ENCODE results near the gene GTSF1L.
"Not testable (repeated sequence)": the region's sequence is repeated elsewhere in the genome, so short reads cannot be mapped to it uniquely, and the experiment has no call there.

Gene GTSF1L

GRCh38 chr20:43726811-43727338 is at the start of gene GTSF1L:
Gene GTSF1L (minus strand): TSS chr20:43727002. CDS start chr20:43726694, 308 bp downstream.
- no peak for DNase-seq (ENCODE audit: low read depth in 2 of 2)

GRCh38 chr20:43774754-43775153 is 48.0 kb upstream of the GTSF1L start:
- DNase-seq (ENCODE audit: low read depth in 2 of 2) = no peak

GRCh38 chr20:43771503-43772190 is 44.8 kb upstream of the GTSF1L start:
- DNase-seq (ENCODE audit: low read depth in 2 of 2) = no peak

- DNase-seq (ENCODE audit: low read depth in 2 of 2) = no peak
These were observed 43.5 kb upstream of the GTSF1L start for GRCh38 chr20:43770342-43770741.

GRCh38 chr20:43767686-43768474 is 41.1 kb upstream of the GTSF1L start:
- no peak for DNase-seq (ENCODE audit: low read depth in 2 of 2)

- DNase-seq (ENCODE audit: low read depth in 2 of 2) = no peak
These were observed 40.1 kb upstream of the GTSF1L start for GRCh38 chr20:43766917-43767316.

GRCh38 chr20:43766385-43766784 is 39.6 kb upstream of the GTSF1L start:
- DNase-seq (ENCODE audit: low read depth in 2 of 2) = no peak

- no peak for DNase-seq (ENCODE audit: low read depth in 2 of 2)
These were observed 39.1 kb upstream of the GTSF1L start for GRCh38 chr20:43765916-43766315.

- DNase-seq (ENCODE audit: low read depth in 2 of 2) = no peak
These were observed 36.1 kb upstream of the GTSF1L start for GRCh38 chr20:43762911-43763310.

- no peak for DNase-seq (ENCODE audit: low read depth in 2 of 2)
These were observed 34.9 kb upstream of the GTSF1L start for GRCh38 chr20:43761386-43762340.

GRCh38 chr20:43757888-43758287 is 31.1 kb upstream of the GTSF1L start:
- not testable (repeated sequence) for DNase-seq (ENCODE audit: low read depth in 2 of 2)

GRCh38 chr20:43755851-43756250 is 29.0 kb upstream of the GTSF1L start:
- no peak for DNase-seq (ENCODE audit: low read depth in 2 of 2)

GRCh38 chr20:43755390-43755789 is 28.6 kb upstream of the GTSF1L start:
- DNase-seq (ENCODE audit: low read depth in 2 of 2) = no peak

GRCh38 chr20:43752561-43753301 is 25.9 kb upstream of the GTSF1L start:
- no peak for DNase-seq (ENCODE audit: low read depth in 2 of 2)

- DNase-seq (ENCODE audit: low read depth in 2 of 2) = no peak
These were observed 25.2 kb upstream of the GTSF1L start for GRCh38 chr20:43752051-43752360.

- DNase-seq (ENCODE audit: low read depth in 2 of 2) = peak in 1 of 2 donors; percentile 16
These were observed 24.6 kb upstream of the GTSF1L start for GRCh38 chr20:43751167-43752050.

- DNase-seq (ENCODE audit: low read depth in 2 of 2) = no peak
These were observed 24.0 kb upstream of the GTSF1L start for GRCh38 chr20:43750774-43751166.

- DNase-seq (ENCODE audit: low read depth in 2 of 2) = peak; percentile 58 to 60
These were observed 23.0 kb upstream of the GTSF1L start for GRCh38 chr20:43749734-43750294.

GRCh38 chr20:43748274-43748673 is 21.5 kb upstream of the GTSF1L start:
- no peak for DNase-seq (ENCODE audit: low read depth in 2 of 2)

All from stimulated activated CD8-positive, alpha-beta memory T cell treated with anti-CD3 and anti-CD28 coated beads, Interleukin-7, amount 100 ng/mL, for 4 hours (primary cell).